Right lobe of liver (tissue), 4 donors: ENCODE measurements around the gene EPHA2.

Source experiments
- POLR2A ChIP-seq: fragments of 450-650 bp; IDR thresholded peaks from one replicate; pipeline ENCODE4 v1.6.1; 2017; ENCODE audit warnings: antibody characterized with exemption, mild to moderate bottlenecking
- TF ChIP-seq, protein P1 (sequence below), 4 donors: fragments of 200-600 bp in 3 of 4; fragments of 450-650 bp in 1 of 4; IDR thresholded peaks; one replicate each; pipeline versions ENCODE4 v1.5.1 to v1.8.0; 2016 to 2022; ENCODE audit warnings: antibody characterized with exemption in 4 of 4, mild to moderate bottlenecking in 2 of 4
- donor health status: DM: no; HTN: no; CAD: no.
- donor health status: DM: no; HTN: no; CAD: no.
- donor health status: DM: no; HTN: yes; CAD: no.

DNA sequence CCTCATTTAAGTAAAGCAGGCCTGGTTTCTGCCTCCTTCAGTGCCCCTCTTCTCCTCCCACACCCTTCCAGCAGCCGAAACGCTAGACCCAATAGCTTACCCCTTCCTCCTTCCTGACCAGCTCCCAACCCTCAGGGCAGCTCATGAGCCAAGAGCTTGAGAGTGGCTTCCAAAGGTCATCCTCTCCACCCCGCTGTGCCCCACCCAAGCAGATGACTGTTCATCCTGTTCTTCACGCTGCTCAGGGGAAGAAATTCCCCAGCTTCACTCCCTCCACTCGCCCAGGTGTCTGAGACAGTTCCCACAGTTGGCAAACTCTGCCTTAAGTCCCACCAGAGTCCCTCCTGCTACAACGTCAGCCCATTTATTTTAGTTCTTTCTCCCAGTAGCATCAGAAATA is 33.1 kb upstream of the EPHA2 start:
- TF ChIP-seq, protein P1, sequence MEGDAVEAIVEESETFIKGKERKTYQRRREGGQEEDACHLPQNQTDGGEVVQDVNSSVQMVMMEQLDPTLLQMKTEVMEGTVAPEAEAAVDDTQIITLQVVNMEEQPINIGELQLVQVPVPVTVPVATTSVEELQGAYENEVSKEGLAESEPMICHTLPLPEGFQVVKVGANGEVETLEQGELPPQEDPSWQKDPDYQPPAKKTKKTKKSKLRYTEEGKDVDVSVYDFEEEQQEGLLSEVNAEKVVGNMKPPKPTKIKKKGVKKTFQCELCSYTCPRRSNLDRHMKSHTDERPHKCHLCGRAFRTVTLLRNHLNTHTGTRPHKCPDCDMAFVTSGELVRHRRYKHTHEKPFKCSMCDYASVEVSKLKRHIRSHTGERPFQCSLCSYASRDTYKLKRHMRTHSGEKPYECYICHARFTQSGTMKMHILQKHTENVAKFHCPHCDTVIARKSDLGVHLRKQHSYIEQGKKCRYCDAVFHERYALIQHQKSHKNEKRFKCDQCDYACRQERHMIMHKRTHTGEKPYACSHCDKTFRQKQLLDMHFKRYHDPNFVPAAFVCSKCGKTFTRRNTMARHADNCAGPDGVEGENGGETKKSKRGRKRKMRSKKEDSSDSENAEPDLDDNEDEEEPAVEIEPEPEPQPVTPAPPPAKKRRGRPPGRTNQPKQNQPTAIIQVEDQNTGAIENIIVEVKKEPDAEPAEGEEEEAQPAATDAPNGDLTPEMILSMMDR (IDR thresholded peaks at IDR 0.05) = no peak
- TF ChIP-seq POLR2A = no peak
